ENCODE measurements around the gene MBNL1. TPM values are rescaled to one million over a fixed set of nuclear protein-coding genes. Genes with fewer than 3 reads are reported as not detected.

Gene MBNL1
- total RNA-seq, 1 experiment from 2014 or later = 140 TPM

DNA sequence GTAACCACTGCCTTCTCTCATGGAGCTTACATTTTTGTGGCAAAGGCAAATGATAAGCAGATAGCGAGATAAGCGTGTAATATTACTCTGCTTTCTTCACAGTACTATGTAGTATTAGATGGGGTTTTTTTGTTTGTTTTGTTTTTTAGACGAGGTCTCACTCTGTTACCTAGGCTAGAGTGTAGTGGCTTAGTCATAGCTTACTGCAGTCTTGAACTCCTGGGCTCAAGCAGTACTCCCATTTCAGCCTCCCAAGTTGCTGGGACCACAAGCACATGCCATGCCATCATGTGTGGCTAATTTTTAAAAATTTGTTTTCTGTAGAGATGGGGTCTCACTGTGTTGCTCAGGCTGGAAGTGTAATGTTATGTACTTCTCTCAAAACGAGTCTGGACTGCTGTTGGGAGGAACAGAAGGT lies 22.9 kb downstream of the MBNL1 start:
- intact Hi-C loops (cut with micrococcal nuclease; ENCODE audit: unreplicated experiment) = no loop called here
- DNase-seq (ENCODE audit: low read depth, low spot score) = no peak
- no peaks in the 10 kb centered on the region for H3K36me3 ChIP-seq (ENCODE audit: control insufficient read depth, insufficient read depth, low read length)
- H3K4me3 ChIP-seq (ENCODE audit: low read depth in 2 of 2, low read length in 2 of 2) = no peak overlapping the region
- H3K27me3 ChIP-seq (ENCODE audit: control insufficient read depth, insufficient read depth, low read length) = no peaks in the 10 kb centered on the region
- H3K9me3 ChIP-seq (ENCODE audit: control insufficient read depth, insufficient read depth, low read depth, low read length) = no peaks in the 10 kb centered on the region
- peaks cover 25% of the 10 kb centered on the region for H3K4me1 ChIP-seq (ENCODE audit: control insufficient read depth, insufficient read depth, low read length)
- no peak for TF ChIP-seq SIN3A (IDR thresholded peaks at IDR 0.05; ENCODE audit: borderline replicate concordance, insufficient read depth, low read depth, low read length)
- TF ChIP-seq, protein P1, sequence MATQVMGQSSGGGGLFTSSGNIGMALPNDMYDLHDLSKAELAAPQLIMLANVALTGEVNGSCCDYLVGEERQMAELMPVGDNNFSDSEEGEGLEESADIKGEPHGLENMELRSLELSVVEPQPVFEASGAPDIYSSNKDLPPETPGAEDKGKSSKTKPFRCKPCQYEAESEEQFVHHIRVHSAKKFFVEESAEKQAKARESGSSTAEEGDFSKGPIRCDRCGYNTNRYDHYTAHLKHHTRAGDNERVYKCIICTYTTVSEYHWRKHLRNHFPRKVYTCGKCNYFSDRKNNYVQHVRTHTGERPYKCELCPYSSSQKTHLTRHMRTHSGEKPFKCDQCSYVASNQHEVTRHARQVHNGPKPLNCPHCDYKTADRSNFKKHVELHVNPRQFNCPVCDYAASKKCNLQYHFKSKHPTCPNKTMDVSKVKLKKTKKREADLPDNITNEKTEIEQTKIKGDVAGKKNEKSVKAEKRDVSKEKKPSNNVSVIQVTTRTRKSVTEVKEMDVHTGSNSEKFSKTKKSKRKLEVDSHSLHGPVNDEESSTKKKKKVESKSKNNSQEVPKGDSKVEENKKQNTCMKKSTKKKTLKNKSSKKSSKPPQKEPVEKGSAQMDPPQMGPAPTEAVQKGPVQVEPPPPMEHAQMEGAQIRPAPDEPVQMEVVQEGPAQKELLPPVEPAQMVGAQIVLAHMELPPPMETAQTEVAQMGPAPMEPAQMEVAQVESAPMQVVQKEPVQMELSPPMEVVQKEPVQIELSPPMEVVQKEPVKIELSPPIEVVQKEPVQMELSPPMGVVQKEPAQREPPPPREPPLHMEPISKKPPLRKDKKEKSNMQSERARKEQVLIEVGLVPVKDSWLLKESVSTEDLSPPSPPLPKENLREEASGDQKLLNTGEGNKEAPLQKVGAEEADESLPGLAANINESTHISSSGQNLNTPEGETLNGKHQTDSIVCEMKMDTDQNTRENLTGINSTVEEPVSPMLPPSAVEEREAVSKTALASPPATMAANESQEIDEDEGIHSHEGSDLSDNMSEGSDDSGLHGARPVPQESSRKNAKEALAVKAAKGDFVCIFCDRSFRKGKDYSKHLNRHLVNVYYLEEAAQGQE (IDR thresholded peaks at IDR 0.05; ENCODE audit: insufficient read depth in 1 of 2, low read depth in 2 of 2, low read length in 1 of 2) = no peak
- TF ChIP-seq TCF7L2 (IDR thresholded peaks at IDR 0.05; ENCODE audit: low read depth, low read length) = no peak
- TF ChIP-seq, protein P2, sequence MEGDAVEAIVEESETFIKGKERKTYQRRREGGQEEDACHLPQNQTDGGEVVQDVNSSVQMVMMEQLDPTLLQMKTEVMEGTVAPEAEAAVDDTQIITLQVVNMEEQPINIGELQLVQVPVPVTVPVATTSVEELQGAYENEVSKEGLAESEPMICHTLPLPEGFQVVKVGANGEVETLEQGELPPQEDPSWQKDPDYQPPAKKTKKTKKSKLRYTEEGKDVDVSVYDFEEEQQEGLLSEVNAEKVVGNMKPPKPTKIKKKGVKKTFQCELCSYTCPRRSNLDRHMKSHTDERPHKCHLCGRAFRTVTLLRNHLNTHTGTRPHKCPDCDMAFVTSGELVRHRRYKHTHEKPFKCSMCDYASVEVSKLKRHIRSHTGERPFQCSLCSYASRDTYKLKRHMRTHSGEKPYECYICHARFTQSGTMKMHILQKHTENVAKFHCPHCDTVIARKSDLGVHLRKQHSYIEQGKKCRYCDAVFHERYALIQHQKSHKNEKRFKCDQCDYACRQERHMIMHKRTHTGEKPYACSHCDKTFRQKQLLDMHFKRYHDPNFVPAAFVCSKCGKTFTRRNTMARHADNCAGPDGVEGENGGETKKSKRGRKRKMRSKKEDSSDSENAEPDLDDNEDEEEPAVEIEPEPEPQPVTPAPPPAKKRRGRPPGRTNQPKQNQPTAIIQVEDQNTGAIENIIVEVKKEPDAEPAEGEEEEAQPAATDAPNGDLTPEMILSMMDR (IDR thresholded peaks at IDR 0.05) = no peak
- TF ChIP-seq POLR2AphosphoS5 (IDR thresholded peaks at IDR 0.05; ENCODE audit: low read depth, low read length) = no peak
- no peak overlapping the region for H3K27ac ChIP-seq (ENCODE audit: low read length)
- CTCF ChIA-PET = no interaction called here
- ATAC-seq = no peak
- BruUV-seq (replicated peaks) = no TSS peak
- in situ Hi-C loops (cut with HindIII; ENCODE audit: low pct_unique_long_range_greater_than_20kb, low sequenced_read_pairs) = no loop called here
- POLR2A ChIA-PET = no interaction called here

DNA sequence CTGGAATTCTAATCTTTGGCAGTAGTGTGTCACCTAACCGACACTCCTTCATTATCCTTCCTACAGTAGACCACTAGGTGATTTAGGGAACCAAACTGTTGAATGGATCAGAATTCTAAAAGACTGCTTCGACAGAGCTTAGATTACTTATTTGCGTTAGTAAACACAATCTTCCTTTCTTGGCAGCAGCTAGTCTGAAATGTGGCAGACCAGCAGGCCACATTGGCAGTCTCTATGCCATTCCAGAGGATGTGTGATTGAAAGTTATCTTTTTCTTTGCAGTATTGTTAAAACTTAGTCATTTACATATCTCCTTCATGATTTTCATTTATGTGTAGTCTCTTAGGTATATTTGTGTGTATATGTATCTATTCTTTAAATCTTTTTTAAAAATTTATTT lies 23.6 kb downstream of the MBNL1 start:
- DNase-seq (ENCODE audit: low read depth, low spot score) = no peak
- no peaks in the 10 kb centered on the region for H3K27me3 ChIP-seq (ENCODE audit: control insufficient read depth, insufficient read depth, low read length)
- no peak for ATAC-seq
- in situ Hi-C loops (cut with HindIII; ENCODE audit: low pct_unique_long_range_greater_than_20kb, low sequenced_read_pairs) = no loop called here
- intact Hi-C loops (cut with micrococcal nuclease; ENCODE audit: unreplicated experiment) = no loop called here
- no peak overlapping the region for H3K4me3 ChIP-seq (ENCODE audit: low read depth in 2 of 2, low read length in 2 of 2)
- H3K9me3 ChIP-seq (ENCODE audit: control insufficient read depth, insufficient read depth, low read depth, low read length) = no peaks in the 10 kb centered on the region
- ChIA-PET POLR2A (no interaction called here), CTCF (no interaction called here)
- H3K27ac ChIP-seq (ENCODE audit: low read length) = no peak overlapping the region
- no TSS peak for BruUV-seq (replicated peaks)
- TF ChIP-seq TCF7L2 (IDR thresholded peaks at IDR 0.05; ENCODE audit: low read depth, low read length) = no peak
- no peak for TF ChIP-seq POLR2AphosphoS5 (IDR thresholded peaks at IDR 0.05; ENCODE audit: low read depth, low read length)
- TF ChIP-seq, protein P2 (IDR thresholded peaks at IDR 0.05) = no peak
- TF ChIP-seq SIN3A (IDR thresholded peaks at IDR 0.05; ENCODE audit: borderline replicate concordance, insufficient read depth, low read depth, low read length) = no peak
- TF ChIP-seq, protein P1 (IDR thresholded peaks at IDR 0.05; ENCODE audit: insufficient read depth in 1 of 2, low read depth in 2 of 2, low read length in 1 of 2) = no peak
- H3K36me3 ChIP-seq (ENCODE audit: control insufficient read depth, insufficient read depth, low read length) = no peaks in the 10 kb centered on the region
- peaks cover 24% of the 10 kb centered on the region for H3K4me1 ChIP-seq (ENCODE audit: control insufficient read depth, insufficient read depth, low read length)

Data from Panc1 (cell line).